Neural cell (in vitro differentiated cells): ENCODE measurements around the gene KSR2.

ENCODE experiments used
- EP300 ChIP-seq: fragments of 450-650 bp; conservative IDR thresholded peaks from 2 replicates; pipeline ENCODE4 v1.6.1; 2014; ENCODE audit warnings: antibody characterized with exemption, mild to moderate bottlenecking, moderate library complexity; ENCODE audit not compliant: poor library complexity, severe bottlenecking
- EZH2 ChIP-seq: fragments of 200-600, 300-800 bp; shearing (Covaris generic), sonication (generic); IDR thresholded peaks from 2 replicates; pipeline ENCODE4 v1.6.1; 2014; ENCODE audit warnings: antibody characterized with exemption, low read length, borderline replicate concordance, mild to moderate bottlenecking; ENCODE audit not compliant: insufficient read depth, poor library complexity, severe bottlenecking
- TF ChIP-seq, protein P1 (sequence below): IDR thresholded peaks from 2 replicates; pipeline ENCODE4 v1.6.1; 2012; ENCODE audit warnings: borderline replicate concordance
- TF ChIP-seq, protein P2 (sequence below): fragments of 450-650 bp; IDR thresholded peaks from 2 replicates; pipeline ENCODE4 v1.5.1; 2014; ENCODE audit warnings: antibody characterized with exemption, mild to moderate bottlenecking, moderate library complexity; ENCODE audit not compliant: poor library complexity, severe bottlenecking

DNA sequence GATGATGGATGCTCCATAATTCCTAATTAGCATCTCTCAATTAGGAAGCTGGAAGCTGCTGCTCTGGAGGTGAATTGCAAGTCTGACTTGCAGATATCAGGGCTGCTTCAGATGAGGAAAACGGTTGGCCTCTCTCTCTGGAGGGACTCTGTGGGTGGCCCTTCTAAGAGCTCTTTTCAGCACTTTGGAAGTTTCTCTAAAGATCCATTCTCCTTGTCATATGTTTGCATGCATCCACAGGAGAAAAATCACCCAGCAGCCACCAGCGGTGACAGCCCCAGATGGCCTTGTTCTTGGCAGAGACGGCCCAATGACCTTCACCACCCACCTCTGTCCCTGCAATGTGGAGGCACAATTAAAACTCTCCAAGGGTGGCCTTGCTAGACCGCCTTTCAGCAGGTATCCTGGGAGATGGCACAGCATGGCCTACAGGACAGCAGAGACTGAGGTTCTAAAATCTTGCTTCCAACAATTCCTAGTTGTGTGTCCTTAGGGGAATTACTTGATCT is 42.3 kb downstream of the KSR2 start:
- TF ChIP-seq EP300 (no peak), EZH2 (no peak)
- TF ChIP-seq, protein P1, sequence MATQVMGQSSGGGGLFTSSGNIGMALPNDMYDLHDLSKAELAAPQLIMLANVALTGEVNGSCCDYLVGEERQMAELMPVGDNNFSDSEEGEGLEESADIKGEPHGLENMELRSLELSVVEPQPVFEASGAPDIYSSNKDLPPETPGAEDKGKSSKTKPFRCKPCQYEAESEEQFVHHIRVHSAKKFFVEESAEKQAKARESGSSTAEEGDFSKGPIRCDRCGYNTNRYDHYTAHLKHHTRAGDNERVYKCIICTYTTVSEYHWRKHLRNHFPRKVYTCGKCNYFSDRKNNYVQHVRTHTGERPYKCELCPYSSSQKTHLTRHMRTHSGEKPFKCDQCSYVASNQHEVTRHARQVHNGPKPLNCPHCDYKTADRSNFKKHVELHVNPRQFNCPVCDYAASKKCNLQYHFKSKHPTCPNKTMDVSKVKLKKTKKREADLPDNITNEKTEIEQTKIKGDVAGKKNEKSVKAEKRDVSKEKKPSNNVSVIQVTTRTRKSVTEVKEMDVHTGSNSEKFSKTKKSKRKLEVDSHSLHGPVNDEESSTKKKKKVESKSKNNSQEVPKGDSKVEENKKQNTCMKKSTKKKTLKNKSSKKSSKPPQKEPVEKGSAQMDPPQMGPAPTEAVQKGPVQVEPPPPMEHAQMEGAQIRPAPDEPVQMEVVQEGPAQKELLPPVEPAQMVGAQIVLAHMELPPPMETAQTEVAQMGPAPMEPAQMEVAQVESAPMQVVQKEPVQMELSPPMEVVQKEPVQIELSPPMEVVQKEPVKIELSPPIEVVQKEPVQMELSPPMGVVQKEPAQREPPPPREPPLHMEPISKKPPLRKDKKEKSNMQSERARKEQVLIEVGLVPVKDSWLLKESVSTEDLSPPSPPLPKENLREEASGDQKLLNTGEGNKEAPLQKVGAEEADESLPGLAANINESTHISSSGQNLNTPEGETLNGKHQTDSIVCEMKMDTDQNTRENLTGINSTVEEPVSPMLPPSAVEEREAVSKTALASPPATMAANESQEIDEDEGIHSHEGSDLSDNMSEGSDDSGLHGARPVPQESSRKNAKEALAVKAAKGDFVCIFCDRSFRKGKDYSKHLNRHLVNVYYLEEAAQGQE, result no peak
- TF ChIP-seq, protein P2, sequence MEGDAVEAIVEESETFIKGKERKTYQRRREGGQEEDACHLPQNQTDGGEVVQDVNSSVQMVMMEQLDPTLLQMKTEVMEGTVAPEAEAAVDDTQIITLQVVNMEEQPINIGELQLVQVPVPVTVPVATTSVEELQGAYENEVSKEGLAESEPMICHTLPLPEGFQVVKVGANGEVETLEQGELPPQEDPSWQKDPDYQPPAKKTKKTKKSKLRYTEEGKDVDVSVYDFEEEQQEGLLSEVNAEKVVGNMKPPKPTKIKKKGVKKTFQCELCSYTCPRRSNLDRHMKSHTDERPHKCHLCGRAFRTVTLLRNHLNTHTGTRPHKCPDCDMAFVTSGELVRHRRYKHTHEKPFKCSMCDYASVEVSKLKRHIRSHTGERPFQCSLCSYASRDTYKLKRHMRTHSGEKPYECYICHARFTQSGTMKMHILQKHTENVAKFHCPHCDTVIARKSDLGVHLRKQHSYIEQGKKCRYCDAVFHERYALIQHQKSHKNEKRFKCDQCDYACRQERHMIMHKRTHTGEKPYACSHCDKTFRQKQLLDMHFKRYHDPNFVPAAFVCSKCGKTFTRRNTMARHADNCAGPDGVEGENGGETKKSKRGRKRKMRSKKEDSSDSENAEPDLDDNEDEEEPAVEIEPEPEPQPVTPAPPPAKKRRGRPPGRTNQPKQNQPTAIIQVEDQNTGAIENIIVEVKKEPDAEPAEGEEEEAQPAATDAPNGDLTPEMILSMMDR, result no peak
